Camera-type eye (tissue), 1 donor: ENCODE measurements around the gene ACP7. TPM values are rescaled to one million over a fixed set of nuclear protein-coding genes. Genes with fewer than 3 reads are reported as not detected.

Experiments
- total RNA-seq: library from RNA; depleted of rRNA; stranded (reverse); fragments of >200 nt; gene quantifications from one replicate; pipeline ENCODE4 v1.2.3, GENCODE V29; 2014

The ACP7 gene, protein sequence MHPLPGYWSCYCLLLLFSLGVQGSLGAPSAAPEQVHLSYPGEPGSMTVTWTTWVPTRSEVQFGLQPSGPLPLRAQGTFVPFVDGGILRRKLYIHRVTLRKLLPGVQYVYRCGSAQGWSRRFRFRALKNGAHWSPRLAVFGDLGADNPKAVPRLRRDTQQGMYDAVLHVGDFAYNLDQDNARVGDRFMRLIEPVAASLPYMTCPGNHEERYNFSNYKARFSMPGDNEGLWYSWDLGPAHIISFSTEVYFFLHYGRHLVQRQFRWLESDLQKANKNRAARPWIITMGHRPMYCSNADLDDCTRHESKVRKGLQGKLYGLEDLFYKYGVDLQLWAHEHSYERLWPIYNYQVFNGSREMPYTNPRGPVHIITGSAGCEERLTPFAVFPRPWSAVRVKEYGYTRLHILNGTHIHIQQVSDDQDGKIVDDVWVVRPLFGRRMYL
- total RNA-seq = not detected

DNA sequence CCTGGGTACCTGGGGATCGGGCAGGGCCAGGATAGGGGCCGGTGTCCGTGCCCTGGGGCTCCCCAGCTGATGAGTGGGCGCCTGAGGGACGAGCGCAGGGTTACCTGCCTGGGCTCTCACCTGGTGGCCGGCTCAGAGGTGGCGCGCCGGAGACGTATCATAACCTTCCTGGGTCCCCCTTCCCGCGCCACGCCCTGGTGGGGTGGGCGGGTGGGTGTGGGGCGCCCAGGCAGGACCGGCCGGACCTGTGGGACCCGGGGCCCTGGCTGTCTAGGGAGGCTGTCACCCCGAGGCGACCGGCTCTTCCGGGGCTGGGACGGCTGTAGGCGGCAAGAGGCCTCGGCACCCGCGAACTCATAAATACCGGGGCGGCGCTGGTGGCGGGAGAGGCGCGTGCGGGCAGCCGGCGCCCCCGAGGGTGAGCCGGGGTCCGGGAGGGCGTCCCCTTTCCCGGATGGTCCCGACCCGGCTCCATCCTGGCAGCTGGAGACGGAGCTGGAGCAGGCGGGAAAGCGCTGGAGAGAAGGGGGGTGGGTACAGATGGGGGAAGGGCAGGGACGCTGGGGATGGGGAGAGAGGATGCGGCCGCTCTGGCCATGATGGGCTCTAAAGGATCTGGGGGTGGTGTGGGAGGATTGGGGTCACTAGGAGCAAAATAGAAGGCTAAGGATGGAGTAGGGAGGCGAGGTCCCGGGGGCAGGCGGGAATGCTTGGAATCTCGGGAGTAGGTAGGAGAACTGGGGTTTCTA is at the start of gene ACP7:
TSS of gene ACP7 (plus strand) at position 386 of the 749 bp plus-strand sequence. CDS start 902 bp downstream, outside the sequence.

DNA sequence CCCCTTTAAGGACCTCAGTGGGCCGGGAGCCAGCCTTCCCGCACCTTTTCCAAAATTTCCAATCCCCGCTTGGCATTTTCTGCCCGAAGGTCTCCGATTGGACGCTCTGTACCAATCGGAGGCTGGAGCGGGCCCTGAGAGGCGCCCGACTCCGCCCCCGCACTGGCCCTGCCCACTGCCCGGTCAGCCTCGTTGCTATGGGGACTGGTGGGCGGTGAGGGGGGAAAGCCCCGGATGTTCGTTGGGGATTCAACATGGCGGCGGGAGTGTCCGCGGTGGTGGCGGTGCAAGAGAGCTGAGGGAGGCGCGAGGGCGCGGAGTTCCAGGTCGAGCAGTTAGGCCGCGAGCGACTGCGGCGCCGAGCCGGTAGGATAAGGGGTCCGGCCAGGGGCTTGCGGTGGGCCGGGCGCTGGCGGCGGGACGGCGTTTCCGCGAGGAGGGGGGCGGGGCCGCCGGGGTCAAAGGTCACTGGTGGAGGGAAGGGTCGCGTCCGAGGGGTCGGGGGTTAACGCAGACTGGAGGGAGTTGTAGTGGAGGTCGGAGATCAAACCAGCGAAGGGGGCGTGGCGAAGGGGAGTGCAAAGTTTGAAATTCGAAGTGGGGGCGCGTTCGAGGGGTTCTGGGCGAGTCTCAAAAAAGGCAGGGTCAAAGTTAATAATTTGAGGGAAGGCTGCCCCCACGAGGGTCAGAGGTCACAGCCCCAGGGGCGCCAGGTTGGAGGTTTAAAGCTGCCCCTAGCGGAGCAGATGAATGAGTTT is 41.6 kb downstream of the ACP7 start, which contains the start of gene PAK4:
TSS of gene PAK4 (plus strand) at position 233 of the 758 bp plus-strand sequence. CDS start 43,768 bp downstream, outside the sequence.

Other genes with a start within 250 kb of the ACP7 start
- gene HNRNPL, start 234.4 kb upstream of the ACP7 start, total RNA-seq = 278 TPM
- 3.3 TPM for gene RINL, start 206.1 kb upstream of the ACP7 start, total RNA-seq
- gene SIRT2, start 184.8 kb upstream of the ACP7 start, total RNA-seq = 57.0 TPM
- gene NFKBIB, start 184.4 kb upstream of the ACP7 start, total RNA-seq = 9.3 TPM
- gene CCER2, start 172.2 kb upstream of the ACP7 start, total RNA-seq = 1.6 TPM
- gene SARS2, start 153.6 kb upstream of the ACP7 start, total RNA-seq = 20.2 TPM
- 16.3 TPM for gene MRPS12, start 153.4 kb upstream of the ACP7 start, total RNA-seq
- 25.0 TPM for gene FBXO17, start 108.6 kb upstream of the ACP7 start, total RNA-seq
- 9.3 TPM for gene FBXO27, start 51.8 kb upstream of the ACP7 start, total RNA-seq
- 31.8 TPM for gene PAK4, start 41.4 kb downstream of the ACP7 start, total RNA-seq
- gene NCCRP1, start 112.6 kb downstream of the ACP7 start, total RNA-seq = 20.0 TPM
- gene SYCN, start 119.9 kb downstream of the ACP7 start, total RNA-seq = not detected
- gene IFNL3, start 160.6 kb downstream of the ACP7 start, total RNA-seq = not detected
- gene IFNL4, start 164.5 kb downstream of the ACP7 start, total RNA-seq = not detected
- gene IFNL2, start 184.0 kb downstream of the ACP7 start, total RNA-seq = not detected
- not detected for gene IFNL1, start 212.0 kb downstream of the ACP7 start, total RNA-seq
- gene LRFN1, start 236.5 kb downstream of the ACP7 start, total RNA-seq = 20.6 TPM